GM18526 (cell line): ENCODE data around the gene HDAC7.

Source experiments
- POLR2A ChIP-seq: IDR thresholded peaks from 3 replicates; pipeline ENCODE4 v1.6.1; 2011; ENCODE audit not compliant: insufficient read length; ENCODE audit errors: extremely low read depth

HDAC7 gene

GRCh38 chr12:47837190-47838171 is 17.8 kb upstream of the HDAC7 start:
- no peak for TF ChIP-seq POLR2A

GRCh38 chr12:47835831-47836155 is 16.1 kb upstream of the HDAC7 start:
- TF ChIP-seq POLR2A: no peak

- TF ChIP-seq POLR2A: no peak
These were observed 15.5 kb upstream of the HDAC7 start for GRCh38 chr12:47835006-47835830.

GRCh38 chr12:47834199-47834903 is 14.6 kb upstream of the HDAC7 start:
- no peak for TF ChIP-seq POLR2A

- no peak for TF ChIP-seq POLR2A
These were observed 13.9 kb upstream of the HDAC7 start for GRCh38 chr12:47833591-47834012.

- no peak for TF ChIP-seq POLR2A
These were observed 12.7 kb upstream of the HDAC7 start for GRCh38 chr12:47832263-47832933.

GRCh38 chr12:47829584-47829983 is 9.9 kb upstream of the HDAC7 start:
- no peak for TF ChIP-seq POLR2A

GRCh38 chr12:47828976-47829482 is 9.3 kb upstream of the HDAC7 start:
- TF ChIP-seq POLR2A: no peak

- no peak for TF ChIP-seq POLR2A
These were observed 8.6 kb upstream of the HDAC7 start for GRCh38 chr12:47828008-47828975.

- no peak for TF ChIP-seq POLR2A
These were observed 5.5 kb upstream of the HDAC7 start for GRCh38 chr12:47825173-47825639.

- TF ChIP-seq POLR2A: no peak
These were observed 4.9 kb upstream of the HDAC7 start for GRCh38 chr12:47824635-47825034.

GRCh38 chr12:47824198-47824597 is 4.5 kb upstream of the HDAC7 start:
- TF ChIP-seq POLR2A: no peak

GRCh38 chr12:47823422-47824086 is 3.9 kb upstream of the HDAC7 start:
- TF ChIP-seq POLR2A: no peak

GRCh38 chr12:47822863-47823262 is 3.2 kb upstream of the HDAC7 start:
- no peak for TF ChIP-seq POLR2A
